HepG2 (cell line): ENCODE measurements around the gene GPATCH8. TPM values are rescaled to one million over a fixed set of nuclear protein-coding genes. Genes with fewer than 3 reads are reported as not detected.

Experiments
- AHR ChIP-seq: IDR thresholded peaks from 2 replicates; pipeline ENCODE4 v1.6.1; 2018; ENCODE audit warnings: missing genetic modification reagents, missing compliant biosample characterization
- E2F2 ChIP-seq: sonication (generic); formaldehyde crosslinking; IDR thresholded peaks from 2 replicates; pipeline ENCODE4 v1.4.0; 2020; ENCODE audit warnings: missing genetic modification reagents, borderline replicate concordance
- FOXM1 ChIP-seq: sonication (generic); formaldehyde crosslinking; IDR thresholded peaks from 2 replicates; pipeline ENCODE4 v1.5.0; 2020; ENCODE audit warnings: missing genetic modification reagents
- KLF15 ChIP-seq: sonication (generic); formaldehyde crosslinking; IDR thresholded peaks from 2 replicates; pipeline ENCODE4 v1.8.1; 2023; ENCODE audit warnings: borderline replicate concordance, mild to moderate bottlenecking, inconsistent platforms, missing genetic modification reagents, mixed read lengths
- PRDM15 ChIP-seq: sonication (generic); formaldehyde crosslinking; IDR thresholded peaks from 2 replicates; pipeline ENCODE4 v1.4.0; 2020; ENCODE audit warnings: missing genetic modification reagents
- SATB2 ChIP-seq: sonication (generic); formaldehyde crosslinking; IDR thresholded peaks from 2 replicates; pipeline ENCODE4 v1.5.0; 2020; ENCODE audit warnings: missing genetic modification reagents
- ZNF512B ChIP-seq: sonication (generic); formaldehyde crosslinking; IDR thresholded peaks from 2 replicates; pipeline ENCODE4 v1.5.1; 2020; ENCODE audit warnings: missing genetic modification reagents, mild to moderate bottlenecking, borderline replicate concordance
- ZNF883 ChIP-seq: sonication (generic); formaldehyde crosslinking; IDR thresholded peaks from 2 replicates; pipeline ENCODE4 v1.5.1; 2020; ENCODE audit warnings: mild to moderate bottlenecking, missing genetic modification reagents; ENCODE audit errors: not compliant biosample characterization
- polyA plus RNA-seq, 8 experiments: library from polyadenylated mRNA; depleted of rRNA in 3 of 8; stranded (reverse) in 7 of 8; unstranded in 1 of 8; fragments of >200 nt; fragmentation: Illumina TruSeq in 4 of 8; extraction: Trizol in 4 of 8; gene quantifications; 2 replicates each; pipeline versions ENCODE4 v1.2.1 to v1.2.3, GENCODE V29; 2011 to 2016; ENCODE audit warnings: low read depth in 4 of 8, missing spikeins in 1 of 8, mixed read lengths in 1 of 8; ENCODE audit not compliant: insufficient read depth in 1 of 8
- total RNA-seq, 5 experiments: library from RNA; depleted of rRNA; stranded (reverse); fragments of >200 nt; fragmentation: Illumina TruSeq; extraction: Trizol; gene quantifications; 2 replicates each; pipeline ENCODE4 v1.2.3, GENCODE V29; 2016; ENCODE audit warnings: low read depth in 1 of 5
- TF ChIP-seq, protein P1 (sequence below): sonication (generic); formaldehyde crosslinking; IDR thresholded peaks from 2 replicates; pipeline ENCODE4 v1.4.0; 2020; ENCODE audit warnings: mild to moderate bottlenecking, missing genetic modification reagents
- TF ChIP-seq, protein P2 (sequence below): sonication (generic); formaldehyde crosslinking; IDR thresholded peaks from 2 replicates; pipeline ENCODE4 v1.4.0; 2020; ENCODE audit warnings: missing genetic modification reagents

The GPATCH8 gene
- total and polyA plus RNA-seq, 2 of the 13 experiments (the other 11 are each of a cell fraction or from before 2014, with no cell fraction given): 20.7 to 21.5 TPM

DNA sequence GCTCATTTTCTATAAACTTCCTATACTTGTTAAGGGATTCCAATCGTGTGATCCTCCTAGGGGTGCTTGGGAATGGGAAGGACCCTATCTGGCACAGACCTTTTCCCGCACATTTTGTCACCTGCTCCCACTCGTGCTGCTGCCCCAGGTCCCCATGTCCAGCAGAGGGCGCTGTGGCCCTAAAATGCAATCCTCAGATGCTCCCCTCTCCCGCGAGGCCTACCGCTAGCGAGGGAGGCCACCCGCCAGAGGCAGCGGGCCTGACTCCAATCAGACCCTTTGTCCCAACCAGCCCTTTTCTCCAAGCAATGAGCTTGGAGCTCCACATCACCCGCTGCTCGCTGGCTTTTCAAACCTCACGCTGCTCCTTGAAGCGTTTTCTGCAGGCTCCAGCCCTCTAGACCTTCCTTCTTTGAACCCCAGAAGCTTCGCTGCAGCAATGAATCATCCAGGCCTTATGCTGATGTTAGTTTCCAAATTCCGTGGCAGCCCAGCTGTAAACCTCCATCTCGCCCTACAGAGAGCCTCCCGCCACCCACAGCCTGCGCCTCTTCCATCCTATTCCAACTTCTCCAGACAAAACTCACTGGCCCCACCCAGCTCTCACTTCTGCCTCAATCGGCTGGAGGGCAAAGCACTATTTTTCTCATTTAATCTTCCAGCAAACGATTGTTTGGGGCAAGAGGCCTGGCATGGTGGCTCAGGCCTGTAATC, 30.5 kb upstream of the GPATCH8 start (continued):
- TF ChIP-seq ZNF512B (CRISPR knock-in tag) (peak; percentile 73; the same call in 1 of the 2 replicates), E2F2 (CRISPR knock-in tag) (no peak), FOXM1 (CRISPR knock-in tag) (no peak), AHR (peak; percentile 44; the same call in 1 of the 2 replicates), KLF15 (CRISPR knock-in tag) (peak; percentile 76), ZNF883 (CRISPR knock-in tag) (peak; percentile 32), PRDM15 (no peak), SATB2 (CRISPR knock-in tag) (no peak)
- TF ChIP-seq, protein P1, sequence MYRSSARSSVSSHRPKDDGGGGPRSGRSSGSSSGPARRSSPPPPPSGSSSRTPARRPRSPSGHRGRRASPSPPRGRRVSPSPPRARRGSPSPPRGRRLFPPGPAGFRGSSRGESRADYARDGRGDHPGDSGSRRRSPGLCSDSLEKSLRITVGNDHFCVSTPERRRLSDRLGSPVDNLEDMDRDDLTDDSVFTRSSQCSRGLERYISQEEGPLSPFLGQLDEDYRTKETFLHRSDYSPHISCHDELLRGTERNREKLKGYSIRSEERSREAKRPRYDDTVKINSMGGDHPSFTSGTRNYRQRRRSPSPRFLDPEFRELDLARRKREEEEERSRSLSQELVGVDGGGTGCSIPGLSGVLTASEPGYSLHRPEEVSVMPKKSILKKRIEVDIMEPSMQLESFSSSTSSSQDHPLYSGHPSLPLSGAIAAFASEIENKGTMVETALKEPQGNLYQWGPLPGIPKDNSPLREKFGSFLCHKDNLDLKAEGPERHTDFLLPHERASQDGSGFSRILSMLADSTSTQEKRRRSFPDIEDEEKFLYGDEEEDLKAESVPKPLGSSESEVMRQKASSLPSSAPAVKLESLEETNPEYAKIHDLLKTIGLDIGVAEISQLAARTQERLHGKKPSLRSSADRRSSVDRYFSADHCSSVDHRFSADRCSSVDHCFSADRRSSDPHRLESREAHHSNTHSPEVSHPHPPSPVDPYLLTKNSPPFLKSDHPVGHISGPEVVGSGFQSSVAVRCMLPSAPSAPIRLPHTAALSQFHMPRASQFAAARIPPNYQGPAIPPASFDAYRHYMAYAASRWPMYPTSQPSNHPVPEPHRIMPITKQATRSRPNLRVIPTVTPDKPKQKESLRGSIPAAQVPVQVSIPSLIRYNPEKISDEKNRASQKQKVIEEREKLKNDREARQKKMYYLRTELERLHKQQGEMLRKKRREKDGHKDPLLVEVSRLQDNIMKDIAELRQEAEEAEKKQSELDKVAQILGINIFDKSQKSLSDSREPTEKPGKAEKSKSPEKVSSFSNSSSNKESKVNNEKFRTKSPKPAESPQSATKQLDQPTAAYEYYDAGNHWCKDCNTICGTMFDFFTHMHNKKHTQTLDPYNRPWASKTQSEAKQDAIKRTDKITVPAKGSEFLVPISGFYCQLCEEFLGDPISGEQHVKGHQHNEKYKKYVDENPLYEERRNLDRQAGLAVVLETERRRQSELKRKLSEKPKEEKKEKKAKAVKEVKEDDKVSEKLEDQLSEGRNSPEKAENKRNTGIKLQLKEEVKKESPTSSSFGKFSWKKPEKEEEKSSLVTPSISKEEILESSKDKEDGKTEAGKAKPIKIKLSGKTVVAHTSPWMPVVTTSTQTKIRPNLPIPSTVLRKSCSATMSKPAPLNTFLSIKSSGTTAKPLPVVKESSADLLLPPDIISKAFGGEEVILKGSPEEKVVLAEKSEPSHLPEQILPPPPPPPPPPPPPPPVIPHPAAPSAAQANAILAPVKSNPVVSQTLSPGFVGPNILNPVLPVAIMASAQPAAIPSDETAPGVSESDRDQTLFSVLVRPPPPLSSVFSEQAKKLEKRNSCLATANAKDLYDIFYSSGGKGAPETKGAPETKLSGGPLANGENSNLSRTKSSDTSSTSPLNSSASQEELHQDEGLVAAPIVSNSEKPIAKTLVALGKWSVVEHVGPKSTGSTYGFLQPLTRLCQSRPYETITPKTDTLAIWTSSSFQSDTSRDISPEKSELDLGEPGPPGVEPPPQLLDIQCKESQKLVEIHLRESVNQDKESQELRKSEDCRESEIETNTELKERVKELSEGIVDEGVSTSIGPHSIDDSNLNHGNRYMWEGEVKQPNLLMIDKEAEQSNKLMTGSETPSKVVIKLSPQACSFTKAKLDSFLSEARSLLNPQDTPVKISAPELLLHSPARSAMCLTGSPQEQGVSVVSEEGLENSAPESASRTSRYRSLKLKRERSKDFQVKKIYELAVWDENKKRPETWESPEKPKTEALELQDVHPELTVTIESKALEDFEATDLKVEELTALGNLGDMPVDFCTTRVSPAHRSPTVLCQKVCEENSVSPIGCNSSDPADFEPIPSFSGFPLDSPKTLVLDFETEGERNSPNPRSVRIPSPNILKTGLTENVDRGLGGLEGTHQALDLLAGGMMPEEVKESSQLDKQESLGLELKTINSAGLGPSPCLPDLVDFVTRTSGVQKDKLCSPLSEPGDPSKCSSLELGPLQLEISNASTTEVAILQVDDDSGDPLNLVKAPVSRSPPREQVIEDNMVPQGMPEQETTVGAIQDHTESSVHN (CRISPR knock-in tag): no peak
- TF ChIP-seq, protein P2, sequence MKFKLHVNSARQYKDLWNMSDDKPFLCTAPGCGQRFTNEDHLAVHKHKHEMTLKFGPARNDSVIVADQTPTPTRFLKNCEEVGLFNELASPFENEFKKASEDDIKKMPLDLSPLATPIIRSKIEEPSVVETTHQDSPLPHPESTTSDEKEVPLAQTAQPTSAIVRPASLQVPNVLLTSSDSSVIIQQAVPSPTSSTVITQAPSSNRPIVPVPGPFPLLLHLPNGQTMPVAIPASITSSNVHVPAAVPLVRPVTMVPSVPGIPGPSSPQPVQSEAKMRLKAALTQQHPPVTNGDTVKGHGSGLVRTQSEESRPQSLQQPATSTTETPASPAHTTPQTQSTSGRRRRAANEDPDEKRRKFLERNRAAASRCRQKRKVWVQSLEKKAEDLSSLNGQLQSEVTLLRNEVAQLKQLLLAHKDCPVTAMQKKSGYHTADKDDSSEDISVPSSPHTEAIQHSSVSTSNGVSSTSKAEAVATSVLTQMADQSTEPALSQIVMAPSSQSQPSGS (CRISPR knock-in tag): no peak; the same call in 1 of the 2 replicates
